Ishikawa (cell line): ENCODE measurements around the gene TUBGCP5.

Source experiments
- CEBPB ChIP-seq: IDR thresholded peaks from 2 replicates; pipeline ENCODE4 v1.6.1; 2012
- CREB1 ChIP-seq: IDR thresholded peaks from 2 replicates; pipeline ENCODE4 v1.6.1; 2012; ENCODE audit warnings: low read depth
- EGR1 ChIP-seq: IDR thresholded peaks from 2 replicates; pipeline ENCODE4 v1.6.1; 2012
- EP300 ChIP-seq: IDR thresholded peaks from 2 replicates; pipeline ENCODE4 v1.6.1; 2012; ENCODE audit warnings: borderline replicate concordance
- FOXM1 ChIP-seq: IDR thresholded peaks from 2 replicates; pipeline ENCODE4 v1.6.1; 2012; ENCODE audit warnings: low read depth, borderline replicate concordance
- MAX ChIP-seq: IDR thresholded peaks from 2 replicates; pipeline ENCODE4 v1.6.1; 2012
- NFIC ChIP-seq: IDR thresholded peaks from 2 replicates; pipeline ENCODE4 v1.6.1; 2012
- RAD21 ChIP-seq: IDR thresholded peaks from 2 replicates; pipeline ENCODE4 v1.6.1; 2012; ENCODE audit warnings: low read depth
- REST ChIP-seq: IDR thresholded peaks from 2 replicates; pipeline ENCODE4 v1.6.1; 2012; ENCODE audit warnings: low read depth, mild to moderate bottlenecking
- TAF1 ChIP-seq: IDR thresholded peaks from 2 replicates; pipeline ENCODE4 v1.6.1; 2012; ENCODE audit warnings: low read depth, mild to moderate bottlenecking
- TCF12 ChIP-seq: IDR thresholded peaks from 2 replicates; pipeline ENCODE4 v1.6.1; 2012; ENCODE audit warnings: low read depth
- TEAD4 ChIP-seq: IDR thresholded peaks from 2 replicates; pipeline ENCODE4 v1.6.1; 2012
- USF1 ChIP-seq: IDR thresholded peaks from 2 replicates; pipeline ENCODE4 v1.6.1; 2012
- YY1 ChIP-seq: IDR thresholded peaks from 2 replicates; pipeline ENCODE4 v1.6.1; 2012; ENCODE audit warnings: low read depth
- ZBTB7A ChIP-seq: IDR thresholded peaks from 2 replicates; pipeline ENCODE4 v1.6.1; 2012; ENCODE audit warnings: low read depth

The TUBGCP5 gene

GRCh38 chr15:22966321-22967083 is 72.9 kb downstream of the TUBGCP5 start:
- no peak for TF ChIP-seq MAX
- no peak for TF ChIP-seq TCF12
- no peak for TF ChIP-seq RAD21
- TF ChIP-seq CEBPB, result no peak
- no peak for TF ChIP-seq TAF1
- no peak for TF ChIP-seq NFIC
- no peak for TF ChIP-seq USF1
- no peak for TF ChIP-seq EGR1
- TF ChIP-seq ZBTB7A, result no peak
- TF ChIP-seq FOXM1, result no peak
- no peak for TF ChIP-seq EP300
- TF ChIP-seq REST, result no peak
- TF ChIP-seq YY1, result no peak
- TF ChIP-seq CREB1, result no peak
- TF ChIP-seq TEAD4, result no peak

- TF ChIP-seq CREB1, result no peak
- TF ChIP-seq REST, result no peak
- TF ChIP-seq TEAD4, result no peak
- TF ChIP-seq TCF12, result no peak
- TF ChIP-seq ZBTB7A, result no peak
- TF ChIP-seq YY1, result no peak
- TF ChIP-seq EP300, result no peak
- no peak for TF ChIP-seq RAD21
- TF ChIP-seq MAX, result no peak
- TF ChIP-seq FOXM1, result no peak
- TF ChIP-seq CEBPB, result no peak
- no peak for TF ChIP-seq NFIC
- TF ChIP-seq USF1, result no peak
- TF ChIP-seq TAF1, result no peak
- no peak for TF ChIP-seq EGR1
These were observed 75.7 kb downstream of the TUBGCP5 start for GRCh38 chr15:22963641-22964040.

- TF ChIP-seq YY1 (no peak), EP300 (no peak), NFIC (no peak), CREB1 (no peak), TCF12 (no peak), REST (no peak), USF1 (no peak), TEAD4 (no peak), TAF1 (no peak), RAD21 (no peak), CEBPB (no peak), ZBTB7A (no peak), FOXM1 (no peak), MAX (no peak), EGR1 (no peak)
These were observed 76.8 kb downstream of the TUBGCP5 start for GRCh38 chr15:22962611-22963010.
